HG03520 (cell line): ENCODE results near the gene TIGD3.
A peak's percentile ranks its signal among the peaks of the same experiment; 100 is the strongest.

Experiments
- ATAC-seq: cut with Tn5 transposase; IDR thresholded peaks from one replicate; pipeline ENCODE4 v1.9.1; 2021; ENCODE audit warnings: mild to moderate bottlenecking, moderate library complexity; ENCODE audit not compliant: unreplicated experiment

Gene TIGD3

DNA sequence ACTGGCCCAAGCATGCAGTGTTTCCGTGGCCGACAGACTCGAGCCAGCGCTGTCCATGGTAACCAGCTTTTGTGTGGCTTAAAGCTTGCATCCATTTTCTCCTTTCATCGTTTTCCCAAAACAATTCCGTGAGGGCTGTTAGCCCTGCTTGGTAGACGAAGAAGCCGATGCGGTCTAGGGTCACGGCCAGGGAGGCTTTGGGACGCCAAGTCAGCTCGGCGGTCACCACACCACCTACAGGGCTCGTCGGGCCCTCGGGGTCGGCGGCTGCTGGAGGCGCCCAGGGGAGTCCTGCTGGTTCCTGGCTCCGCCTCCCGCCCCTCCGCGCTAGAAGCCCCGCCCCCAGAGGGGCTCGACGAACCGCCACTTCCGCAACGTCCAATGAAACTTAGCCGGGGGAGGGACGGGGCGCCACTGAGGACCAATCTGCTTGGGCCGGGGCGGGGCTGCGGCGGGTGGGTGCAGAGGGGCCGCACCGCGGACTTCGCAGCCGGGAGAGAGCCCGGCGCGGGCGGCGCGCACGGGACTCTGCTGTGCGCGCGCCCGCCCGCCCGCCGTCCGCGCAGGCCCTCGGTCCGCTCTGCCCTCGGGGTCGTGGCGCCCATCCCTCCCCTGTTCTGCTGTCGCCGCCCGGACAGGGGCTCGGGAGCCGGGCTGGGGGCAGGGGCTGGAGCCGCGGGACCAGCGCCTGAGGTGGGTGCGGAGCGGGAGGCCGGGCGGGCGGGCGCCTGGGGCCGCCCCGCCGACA, at the start of gene TIGD3:
Gene TIGD3 (plus strand): TSS at position 487 of the 748 bp plus-strand sequence. CDS start 1,058 bp downstream, outside the sequence.
- peak; percentile 77 for ATAC-seq

- no peak for ATAC-seq
Measured at GRCh38 chr11:65305501-65306268, 48.9 kb upstream of the TIGD3 start.

GRCh38 chr11:65307298-65308229, 47.0 kb upstream of the TIGD3 start:
- ATAC-seq, result no peak

GRCh38 chr11:65308281-65308891, 46.2 kb upstream of the TIGD3 start:
- ATAC-seq, result no peak

- no peak for ATAC-seq
Measured at GRCh38 chr11:65309006-65309405, 45.5 kb upstream of the TIGD3 start.

DNA sequence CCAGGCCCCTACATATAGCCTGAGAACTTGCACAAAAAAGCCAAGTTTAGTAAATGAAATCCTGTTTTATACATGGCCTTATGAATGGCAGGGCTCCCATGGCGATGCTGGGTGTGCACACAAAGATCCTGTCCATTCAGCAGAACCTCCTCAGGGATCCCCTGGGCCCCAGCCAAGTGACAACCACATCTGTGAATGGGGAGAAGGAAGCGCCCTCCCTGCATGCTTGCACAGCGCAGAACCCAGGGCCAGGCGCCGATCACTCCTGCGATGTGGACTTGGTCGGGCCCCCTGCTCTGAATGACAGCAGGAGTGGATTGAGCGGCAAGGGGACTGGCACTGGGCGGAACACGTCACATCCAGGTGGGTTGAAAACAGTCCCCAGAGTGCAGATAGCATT, 44.3 kb upstream of the TIGD3 start:
- ATAC-seq, result no peak

DNA sequence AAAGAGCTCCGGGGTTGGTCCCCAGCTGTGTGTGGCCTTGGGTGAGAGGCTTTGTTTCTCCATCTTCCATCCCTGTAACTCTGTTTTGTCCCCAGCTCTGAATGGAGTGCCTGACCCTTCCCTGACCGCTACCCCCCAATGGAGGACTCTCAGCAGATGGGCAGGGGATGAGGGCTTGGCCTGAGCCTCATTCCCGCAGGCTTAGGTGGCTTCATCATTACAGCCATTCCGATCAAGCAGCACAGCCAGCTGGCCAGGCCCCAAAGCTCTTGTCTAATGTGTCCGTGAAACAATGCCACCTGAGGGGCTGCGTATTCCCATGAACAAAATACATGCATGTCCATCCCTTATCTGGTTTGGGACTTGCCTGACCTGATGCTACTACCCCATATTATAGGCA, 43.8 kb upstream of the TIGD3 start:
- ATAC-seq, result no peak

GRCh38 chr11:65311170-65311678, 43.3 kb upstream of the TIGD3 start:
- no peak for ATAC-seq

DNA sequence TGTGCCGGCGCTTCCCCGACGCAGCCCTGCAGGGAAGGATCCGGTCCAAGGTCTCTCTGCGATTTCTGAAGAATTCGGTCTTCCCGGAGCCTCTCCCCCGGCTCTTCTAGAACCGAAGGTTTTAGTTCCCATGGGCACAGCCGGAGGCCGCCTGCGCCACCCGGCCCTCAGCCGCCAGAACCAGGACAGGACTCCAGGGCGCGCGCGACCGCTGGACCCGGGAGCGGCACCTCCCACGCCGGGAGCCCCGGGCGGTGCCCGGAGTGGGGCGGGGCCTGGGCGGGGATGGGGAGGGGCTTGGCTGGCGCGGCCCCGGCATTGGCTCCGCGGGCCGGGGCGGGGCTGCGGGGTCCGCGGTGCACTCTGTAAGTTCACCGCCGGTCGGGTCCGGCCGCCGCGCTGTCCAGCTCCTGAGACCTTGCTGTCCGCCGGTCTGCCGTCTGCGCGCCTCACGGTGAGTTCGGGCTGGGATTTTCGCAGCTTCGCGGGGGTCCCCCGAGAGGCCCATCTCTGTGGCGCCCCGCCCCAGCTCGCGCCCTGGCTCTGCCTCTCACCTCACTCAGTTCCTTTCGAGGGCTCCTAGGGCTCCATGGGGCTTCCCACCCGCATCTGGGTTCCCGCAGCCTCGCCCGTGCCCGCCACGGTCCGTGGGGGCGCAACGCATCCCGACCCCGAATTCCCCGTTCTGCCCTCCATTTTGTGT, 39.9 kb upstream of the TIGD3 start, which contains the start of gene CDC42EP2:
Gene CDC42EP2 (plus strand): TSS at position 366 of the 703 bp plus-strand sequence. CDS start 6,033 bp downstream, outside the sequence.
- ATAC-seq, result peak; percentile 65

GRCh38 chr11:65315204-65315865, 39.2 kb upstream of the TIGD3 start:
- peak; percentile 11 for ATAC-seq

- no peak for ATAC-seq
Measured at GRCh38 chr11:65315866-65316226, 38.7 kb upstream of the TIGD3 start.

- ATAC-seq, result no peak
Measured at GRCh38 chr11:65316227-65317024, 38.1 kb upstream of the TIGD3 start.

DNA sequence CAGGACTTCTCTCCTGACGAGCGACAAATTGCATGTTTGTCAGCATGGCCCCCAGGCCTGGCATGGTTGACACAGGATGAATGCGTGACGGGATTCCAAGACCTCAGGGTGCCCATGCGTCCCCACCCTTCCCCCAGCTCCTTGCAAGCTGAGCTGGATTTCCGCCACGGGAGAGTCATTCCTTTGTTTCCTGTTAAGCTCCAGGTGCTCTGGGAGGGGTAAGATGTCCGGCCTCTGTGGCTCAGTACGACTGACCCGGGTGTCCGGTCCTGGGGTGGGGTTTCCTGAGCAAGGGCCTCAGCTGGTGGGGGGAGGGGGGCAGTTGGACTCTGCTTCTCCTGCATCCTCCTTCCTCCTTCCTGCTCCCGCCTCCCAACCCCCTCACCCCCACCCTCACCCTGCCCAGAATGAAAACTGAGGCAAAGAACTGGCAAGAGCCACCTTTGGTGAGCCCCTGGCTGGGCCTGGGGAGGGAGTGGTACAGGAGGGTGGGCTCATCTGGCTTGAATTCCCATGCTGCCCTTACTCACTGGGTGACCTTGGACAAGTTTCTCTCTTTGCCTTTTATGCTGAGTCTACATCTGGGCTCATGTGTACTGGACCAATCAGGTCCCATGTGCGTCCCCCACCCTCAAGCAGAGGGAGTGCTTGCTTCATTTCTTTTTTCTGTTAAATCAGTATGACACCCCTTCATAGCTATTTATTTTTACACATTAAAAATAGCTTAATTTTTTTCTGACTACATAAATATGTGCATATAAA, 37.3 kb upstream of the TIGD3 start:
- no peak for ATAC-seq

GRCh38 chr11:65320386-65321075, 34.0 kb upstream of the TIGD3 start:
- no peak for ATAC-seq

- no peak for ATAC-seq
Measured at GRCh38 chr11:65321076-65321475, 33.5 kb upstream of the TIGD3 start.

DNA sequence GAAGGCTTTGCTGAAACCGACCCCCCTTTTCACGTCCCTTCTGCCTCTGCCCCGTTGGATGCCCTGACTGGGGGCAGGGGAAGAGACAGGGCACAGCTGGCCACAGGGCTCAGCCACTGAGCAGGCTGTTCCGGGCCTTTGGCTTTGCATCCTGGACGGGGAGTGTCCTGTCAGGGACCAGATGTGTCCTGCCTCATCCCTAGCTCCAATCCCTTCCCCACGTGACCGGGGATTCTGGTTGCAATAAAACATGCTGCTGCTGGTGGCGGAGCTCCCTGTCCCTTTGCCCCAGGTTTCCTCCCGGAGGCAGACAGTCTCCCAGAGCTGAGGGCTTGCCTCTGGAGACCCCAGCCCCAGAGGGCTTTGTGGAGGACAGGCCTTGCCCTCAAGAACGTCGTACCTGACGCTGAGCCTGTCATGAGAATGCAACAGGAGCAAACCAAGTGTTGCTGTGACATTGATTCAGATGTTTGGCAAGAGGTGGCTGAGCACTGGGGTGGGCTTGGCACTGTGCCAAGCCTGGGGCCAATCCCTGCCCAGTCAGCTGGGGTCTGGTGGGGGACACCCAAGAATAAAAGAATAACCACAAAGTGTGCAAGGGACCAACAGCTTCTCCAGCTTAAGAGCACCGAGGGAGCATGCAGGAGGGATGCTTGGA, 32.6 kb upstream of the TIGD3 start:
- ATAC-seq, result no peak

DNA sequence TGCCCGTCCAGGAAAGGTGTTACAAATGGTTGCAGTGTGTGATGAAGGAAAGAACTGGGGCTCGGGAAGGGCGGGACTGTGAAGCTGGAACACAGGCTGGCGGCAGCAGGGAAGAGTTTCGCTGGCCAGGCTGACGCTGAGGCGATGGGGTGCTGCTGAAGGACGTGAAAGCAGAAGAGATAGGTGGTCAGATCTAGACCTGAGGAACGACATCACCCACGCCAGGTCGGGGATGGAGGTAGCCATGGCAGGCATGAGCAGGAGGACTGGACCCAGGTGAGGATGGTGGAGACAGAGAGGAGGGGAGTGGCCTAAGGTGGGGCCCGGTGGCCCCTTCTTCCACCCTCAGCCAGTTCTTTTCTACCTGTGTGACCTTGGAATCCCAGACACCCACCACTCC, 30.7 kb upstream of the TIGD3 start:
- no peak for ATAC-seq
